Measurements from ENCODE around the gene TRAPPC11. TPM values are rescaled to one million over a fixed set of nuclear protein-coding genes. Genes with fewer than 3 reads are reported as not detected.

Gene TRAPPC11
- total and polyA plus RNA-seq, 2 donors (not counting 1 experiment from before 2014, with no cell fraction given): 36.4 to 46.6 TPM

- Histone ChIP-seq H3K27ac (ENCODE audit: insufficient read depth, low read length) (no peak overlapping the region), H3K9me3 (ENCODE audit: control insufficient read depth, insufficient read depth, low read depth, low read length) (no peaks in the 10 kb centered on the region), H2AFZ (ENCODE audit: low read length) (no peak overlapping the region), H3K9ac (ENCODE audit: insufficient read depth, low read length) (no peak overlapping the region), H4K20me1 (ENCODE audit: control insufficient read depth, extremely low read depth, insufficient read depth, low read length) (no peaks in the 10 kb centered on the region), H3K4me1 (ENCODE audit: control insufficient read depth, extremely low read depth, insufficient read depth, low read length) (peaks cover 2% of the 10 kb centered on the region), H3K4me2 (ENCODE audit: extremely low read depth, insufficient read depth, low read length) (no peak overlapping the region), H3K36me3 (ENCODE audit: control insufficient read depth, insufficient read depth, low read length) (no peaks in the 10 kb centered on the region), H3K4me3 (replicated peaks in 1 of 4; ENCODE audit: control extremely low read depth in 1 of 4, insufficient read depth in 1 of 4, low read depth in 3 of 4, low read length in 4 of 4) (no peak overlapping the region), H3K27me3 (ENCODE audit: control insufficient read depth, insufficient read depth, low read length) (no peaks in the 10 kb centered on the region), H3K79me2 (ENCODE audit: control insufficient read depth, insufficient read depth, low read length) (no peaks in the 10 kb centered on the region)
- peak in 1 of 2 donors; percentile 65 for DNase-seq (ENCODE audit: low read depth in 2 of 2)
- TF ChIP-seq CTCF (conservative IDR thresholded peaks at IDR 0.05 in 1 of 2, IDR thresholded peaks at IDR 0.05 in 1 of 2; ENCODE audit: low read depth in 1 of 2, low read length in 2 of 2): no peak
Observed at GRCh38 chr4:183638436-183638835, 20.7 kb upstream of the TRAPPC11 start.

- peak in 1 of 2 donors; percentile 37 for DNase-seq (ENCODE audit: low read depth in 2 of 2)
- Histone ChIP-seq H3K27ac (ENCODE audit: insufficient read depth, low read length) (no peak overlapping the region), H3K9me3 (ENCODE audit: control insufficient read depth, insufficient read depth, low read depth, low read length) (no peaks in the 10 kb centered on the region), H2AFZ (ENCODE audit: low read length) (no peak overlapping the region), H3K36me3 (ENCODE audit: control insufficient read depth, insufficient read depth, low read length) (no peaks in the 10 kb centered on the region), H3K27me3 (ENCODE audit: control insufficient read depth, insufficient read depth, low read length) (no peaks in the 10 kb centered on the region), H3K4me1 (ENCODE audit: control insufficient read depth, extremely low read depth, insufficient read depth, low read length) (peaks cover 2% of the 10 kb centered on the region), H4K20me1 (ENCODE audit: control insufficient read depth, extremely low read depth, insufficient read depth, low read length) (no peaks in the 10 kb centered on the region), H3K9ac (ENCODE audit: insufficient read depth, low read length) (no peak overlapping the region), H3K4me2 (ENCODE audit: extremely low read depth, insufficient read depth, low read length) (no peak overlapping the region), H3K79me2 (ENCODE audit: control insufficient read depth, insufficient read depth, low read length) (no peaks in the 10 kb centered on the region), H3K4me3 (replicated peaks in 1 of 4; ENCODE audit: control extremely low read depth in 1 of 4, insufficient read depth in 1 of 4, low read depth in 3 of 4, low read length in 4 of 4) (no peak overlapping the region)
- TF ChIP-seq EZH2 (IDR thresholded peaks at IDR 0.05; ENCODE audit: low read length, missing control alignments) (no peak), CTCF (conservative IDR thresholded peaks at IDR 0.05 in 1 of 2, IDR thresholded peaks at IDR 0.05 in 1 of 2; ENCODE audit: low read depth in 1 of 2, low read length in 2 of 2) (no peak)
Observed at GRCh38 chr4:183639291-183639690, 19.8 kb upstream of the TRAPPC11 start.

GRCh38 chr4:183645326-183645725 is 13.8 kb upstream of the TRAPPC11 start:
- TF ChIP-seq CTCF (conservative IDR thresholded peaks at IDR 0.05 in 1 of 2, IDR thresholded peaks at IDR 0.05 in 1 of 2; ENCODE audit: low read depth in 1 of 2, low read length in 2 of 2): no peak
- TF ChIP-seq EZH2 (IDR thresholded peaks at IDR 0.05; ENCODE audit: low read length, missing control alignments): no peak
- H3K9ac ChIP-seq (ENCODE audit: insufficient read depth, low read length): no peak overlapping the region
- H3K4me2 ChIP-seq (ENCODE audit: extremely low read depth, insufficient read depth, low read length): no peak overlapping the region
- H2AFZ ChIP-seq (ENCODE audit: low read length): no peak overlapping the region
- H3K36me3 ChIP-seq (ENCODE audit: control insufficient read depth, insufficient read depth, low read length): peaks cover 2% of the 10 kb centered on the region
- no peak overlapping the region for H3K27ac ChIP-seq (ENCODE audit: insufficient read depth, low read length)
- H3K4me1 ChIP-seq (ENCODE audit: control insufficient read depth, extremely low read depth, insufficient read depth, low read length): no peaks in the 10 kb centered on the region
- no peaks in the 10 kb centered on the region for H4K20me1 ChIP-seq (ENCODE audit: control insufficient read depth, extremely low read depth, insufficient read depth, low read length)
- no peaks in the 10 kb centered on the region for H3K27me3 ChIP-seq (ENCODE audit: control insufficient read depth, insufficient read depth, low read length)
- DNase-seq (ENCODE audit: low read depth in 2 of 2): no peak
- H3K4me3 ChIP-seq (replicated peaks in 1 of 4; ENCODE audit: control extremely low read depth in 1 of 4, insufficient read depth in 1 of 4, low read depth in 3 of 4, low read length in 4 of 4): no peak overlapping the region
- no peaks in the 10 kb centered on the region for H3K79me2 ChIP-seq (ENCODE audit: control insufficient read depth, insufficient read depth, low read length)
- H3K9me3 ChIP-seq (ENCODE audit: control insufficient read depth, insufficient read depth, low read depth, low read length): no peaks in the 10 kb centered on the region

Measured in fibroblast of lung (primary cell).